Suppressor macrophage treated with lipopolysaccharide for 1 hour (primary cell): ENCODE results near the gene KDM1B.

Experiments
- DNase-seq, 3 donors: peaks; one replicate each; pipeline ENCODE4 v3.0.0-alpha.2; 2020 to 2022

Gene KDM1B

DNA sequence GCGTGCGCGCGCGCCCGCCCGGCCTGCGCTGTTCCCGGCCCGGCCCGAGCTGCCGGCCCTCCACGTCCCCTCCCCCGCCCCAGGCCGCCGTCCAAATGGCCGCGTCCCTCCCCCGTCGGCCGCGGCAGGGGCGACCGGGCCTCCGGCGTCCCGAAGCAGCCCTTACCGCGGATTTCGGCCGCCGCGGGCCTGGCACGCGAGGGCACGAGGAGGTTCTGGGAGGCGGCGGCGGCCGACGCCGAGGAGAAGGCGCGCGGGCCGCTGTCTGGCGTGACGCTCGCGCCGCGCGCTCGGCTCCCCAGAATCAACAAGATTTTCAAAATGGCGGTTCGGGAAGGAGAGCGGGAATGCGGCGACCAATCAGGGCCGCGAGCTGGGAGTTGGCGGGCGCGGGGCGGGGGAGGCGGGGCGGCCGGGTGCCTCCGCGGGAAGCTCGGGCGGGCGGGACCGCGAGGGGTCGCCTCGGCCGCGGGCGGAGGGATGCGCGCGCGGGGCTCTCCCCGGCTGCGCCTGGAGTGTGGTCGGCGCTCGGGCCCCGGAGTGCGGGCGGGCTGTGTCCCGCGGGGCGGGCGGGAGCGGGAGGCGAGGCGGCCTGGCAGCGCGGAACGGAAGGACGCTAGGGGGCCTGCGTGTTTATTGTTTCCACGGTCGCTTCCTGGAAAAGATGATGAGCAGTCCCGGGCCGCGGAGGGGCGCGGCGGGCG is 109.1 kb downstream of the KDM1B start, which contains the start of gene DEK:
Gene DEK, minus strand, starts transcription at position 312 of the 704 bp plus-strand sequence. CDS start 543 bp downstream, outside the sequence.
- peak; percentile 88 to 94 (median 92) for DNase-seq

DNA sequence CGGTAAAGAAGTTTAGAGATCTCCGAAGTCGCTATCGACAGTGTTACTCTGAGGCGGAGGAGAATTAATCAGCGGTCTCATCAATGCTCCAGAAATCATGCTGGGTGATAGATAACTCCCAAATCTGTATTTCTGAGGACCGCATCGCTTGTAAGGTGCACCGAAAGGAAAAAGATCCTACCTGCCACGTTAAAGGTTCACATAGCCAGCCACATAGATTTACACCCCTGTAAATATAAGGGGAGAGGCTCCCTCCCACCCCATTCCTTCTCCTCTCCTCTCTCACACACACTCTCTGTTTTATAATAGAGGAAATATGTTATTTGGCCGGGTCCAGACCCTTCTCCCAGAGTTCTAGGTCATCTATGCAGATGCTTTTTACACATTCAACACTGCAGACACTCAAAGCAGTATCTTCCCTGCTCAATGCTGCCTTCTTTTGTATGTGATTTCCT is 109.7 kb downstream of the KDM1B start:
- no peak for DNase-seq

- DNase-seq, result no peak
Observed at GRCh38 chr6:18265787-18266522, 110.7 kb downstream of the KDM1B start.

DNA sequence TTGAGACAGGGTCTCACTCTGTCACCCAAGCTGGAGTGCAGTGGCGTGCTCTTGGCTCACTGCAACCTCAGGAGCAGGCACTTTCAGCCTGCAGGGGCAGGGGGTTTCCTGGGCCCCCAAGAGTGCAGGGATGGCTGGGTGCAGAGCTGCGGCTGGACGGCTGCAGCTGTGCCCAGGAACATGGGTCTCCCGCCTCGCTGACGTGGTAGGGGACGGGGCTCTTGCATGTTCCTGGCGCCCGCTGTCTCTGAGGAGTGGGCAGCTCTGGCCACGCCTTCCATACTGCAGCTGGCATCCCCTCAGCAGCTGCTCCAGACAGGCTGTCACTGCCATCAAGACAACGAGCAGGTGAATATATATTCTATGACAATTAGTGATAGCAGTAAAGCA is 111.3 kb downstream of the KDM1B start:
- DNase-seq, result no peak

DNA sequence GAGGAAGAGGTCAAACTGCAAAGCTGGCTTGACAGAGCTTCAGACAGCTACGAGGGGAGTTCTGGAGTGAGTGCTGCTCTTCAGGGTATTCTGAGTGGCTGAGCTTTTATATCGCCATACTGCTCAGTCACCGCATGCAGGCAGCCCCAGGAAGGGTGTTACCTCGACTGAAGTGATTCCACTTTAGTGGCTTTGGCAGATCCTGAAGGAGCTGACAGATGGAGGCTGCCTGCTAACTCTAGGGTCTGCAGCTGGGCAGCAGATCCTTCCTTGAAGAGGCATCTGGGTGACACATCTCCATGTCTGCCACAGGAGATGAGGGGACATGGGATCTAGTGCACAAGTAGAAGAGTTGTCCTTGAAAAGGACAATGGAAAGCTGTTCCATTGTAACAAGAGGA is 112.8 kb downstream of the KDM1B start:
- no peak for DNase-seq

GRCh38 chr6:18269253-18269652 is 114.0 kb downstream of the KDM1B start:
- DNase-seq, result no peak

GRCh38 chr6:18269717-18270116 is 114.5 kb downstream of the KDM1B start:
- DNase-seq, result no peak

- DNase-seq, result no peak
Observed at GRCh38 chr6:18270216-18270615, 115.0 kb downstream of the KDM1B start.
